K562 (cell line): ENCODE results near the gene RERG. TPM values are rescaled to one million over a fixed set of nuclear protein-coding genes. Genes with fewer than 3 reads are reported as not detected.

Experiments used
- ATAC-seq: fragments of 200-7000 bp; cut with Tn5 transposase; 3 replicates; pipeline ENCODE4 v1.9.1; 2020; ENCODE audit warnings: moderate library complexity
- BruUV-seq: library from RNA; stranded (reverse); fragments of 400-500 nt; replicated peaks from 2 replicates; lab custom pipeline; 2021; lab: Mats Ljungman, UMichigan
- CTCF ChIA-PET: fragments of 300-600 bp; formaldehyde crosslinking; extraction: SDS; loops from one replicate; lab custom pipeline; 2021; ENCODE audit warnings: low intra/inter-chr PET ratio; lab: Yijun Ruan, JAX
- POLR2A ChIA-PET: fragments of 300-600, 350-650 bp; sonication (Branson Sonifier 250); formaldehyde crosslinking; extraction: SDS; loops from one replicate; lab custom pipeline; 2021; ENCODE audit warnings: antibody characterized with exemption, inconsistent platforms; lab: Yijun Ruan, JAX
- DNase-seq, 4 experiments: peaks; one replicate each; pipeline versions ENCODE4 v3.0.0 to v3.0.0-alpha.2; 2011 to 2018; ENCODE audit warnings: low spot score in 3 of 4, mixed read lengths in 3 of 4; ENCODE audit errors: extremely low read depth in 1 of 4
- FAIRE-seq: peaks from 2 replicates; lab custom pipeline; 2011; peaks lifted over from hg19 to GRCh38; lab: Jason Lieb, UNC
- H2AFZ ChIP-seq: 2 replicates; pipeline ENCODE4 v1.6.0; 2011; ENCODE audit warnings: low read depth, low read length, control low read depth, inconsistent platforms
- H3K27ac ChIP-seq: fragments of 200-600 bp; 3 replicates; pipeline ENCODE4 v1.8.0; 2011; ENCODE audit warnings: low read depth, mild to moderate bottlenecking, control low read depth, inconsistent platforms, low read length, moderate library complexity, mixed read lengths; ENCODE audit errors: extremely low read depth
- H3K27me3 ChIP-seq, 2 experiments: fragments of 300-600 bp in 1 of 2; 2 replicates in 1 of 2; 3 replicates in 1 of 2; pipeline versions ENCODE4 v1.6.0 to v1.8.0; 2011; ENCODE audit warnings: inconsistent platforms in 2 of 2, low read length in 2 of 2, mild to moderate bottlenecking in 1 of 2, mixed read lengths in 1 of 2, moderate library complexity in 1 of 2; ENCODE audit not compliant: control insufficient read depth in 2 of 2, insufficient read depth in 2 of 2
- H3K36me3 ChIP-seq: fragments of 300-600 bp; 3 replicates; pipeline ENCODE4 v1.8.0; 2011; ENCODE audit warnings: mild to moderate bottlenecking, low read length, inconsistent platforms; ENCODE audit not compliant: control insufficient read depth, insufficient read depth
- H3K4me1 ChIP-seq, 2 experiments: fragments of 200-600 bp in 1 of 2; replicated peaks in 1 of 2; 2 replicates in 1 of 2; 3 replicates in 1 of 2; pipeline versions ENCODE4 v1.5.1 to v1.8.0; 2011; ENCODE audit warnings: inconsistent platforms in 2 of 2, low read length in 2 of 2, mild to moderate bottlenecking in 1 of 2, mixed read lengths in 1 of 2, moderate library complexity in 1 of 2; ENCODE audit not compliant: control insufficient read depth in 2 of 2, insufficient read depth in 2 of 2
- H3K4me2 ChIP-seq: 2 replicates; pipeline ENCODE4 v1.6.1; 2011; ENCODE audit warnings: low read length, control low read depth, inconsistent platforms, mixed read lengths; ENCODE audit not compliant: insufficient read depth
- H3K4me3 ChIP-seq: fragments of 200-600 bp; sonication (generic), shearing (Covaris generic); 2 replicates; pipeline ENCODE4 v1.5.1; 2016; ENCODE audit warnings: control low read depth, inconsistent platforms
- H3K79me2 ChIP-seq: fragments of 200-600 bp; 3 replicates; pipeline ENCODE4 v1.8.0; 2011; ENCODE audit warnings: low read length, inconsistent platforms; ENCODE audit not compliant: control insufficient read depth, insufficient read depth
- H3K9ac ChIP-seq, 2 experiments: 2 replicates each; pipeline versions ENCODE4 v1.6.0 to v1.6.1; 2011; ENCODE audit warnings: low read depth in 2 of 2, low read length in 2 of 2, control low read depth in 1 of 2, inconsistent platforms in 1 of 2, mild to moderate bottlenecking in 1 of 2, mixed read lengths in 1 of 2; ENCODE audit not compliant: insufficient read depth in 1 of 2
- H3K9me1 ChIP-seq: one replicate; pipeline ENCODE4 v1.6.0; 2011; ENCODE audit warnings: inconsistent platforms, mild to moderate bottlenecking, low read length, moderate library complexity; ENCODE audit not compliant: control insufficient read depth, insufficient read depth
- H3K9me3 ChIP-seq: replicated peaks from 2 replicates; pipeline ENCODE4 v1.5.1; 2011; ENCODE audit warnings: low read depth, low read length, inconsistent platforms; ENCODE audit not compliant: control insufficient read depth, insufficient read depth
- H4K20me1 ChIP-seq: replicated peaks from 2 replicates; pipeline ENCODE4 v1.6.1; 2011; ENCODE audit warnings: low read length, inconsistent platforms, mixed read lengths; ENCODE audit not compliant: control insufficient read depth, insufficient read depth
- ARID1B ChIP-seq: fragments of 450-650 bp; IDR thresholded peaks from 2 replicates; pipeline ENCODE4 v1.6.1; 2016; ENCODE audit warnings: antibody characterized with exemption, mild to moderate bottlenecking, inconsistent platforms
- CEBPB ChIP-seq: fragments of 450-650 bp; IDR thresholded peaks from 2 replicates; pipeline ENCODE4 v1.6.1; 2016; ENCODE audit warnings: missing genetic modification characterization, missing compliant biosample characterization
- ILK ChIP-seq: fragments of 450-650 bp; IDR thresholded peaks from 2 replicates; pipeline ENCODE4 v1.6.1; 2016; ENCODE audit warnings: missing genetic modification characterization, low read depth, mild to moderate bottlenecking, missing compliant biosample characterization, moderate library complexity, borderline replicate concordance
- L3MBTL2 ChIP-seq: fragments of 450-650 bp; IDR thresholded peaks from 2 replicates; pipeline ENCODE4 v1.6.1; 2016; ENCODE audit warnings: mild to moderate bottlenecking, moderate library complexity
- MAZ ChIP-seq, 2 experiments: fragments of 450-650 bp in 1 of 2; sonication (generic) in 1 of 2; formaldehyde crosslinking; IDR thresholded peaks in 1 of 2; conservative IDR thresholded peaks in 1 of 2; 2 replicates each; pipeline versions ENCODE4 v1.4.0 to v1.5.0; 2020; ENCODE audit warnings: mild to moderate bottlenecking in 1 of 2, missing genetic modification reagents in 1 of 2
- POLR2G ChIP-seq: fragments of 200-400 bp; formaldehyde crosslinking; IDR thresholded peaks from 2 replicates; pipeline ENCODE4 v1.6.1; 2017; ENCODE audit warnings: low read depth, mild to moderate bottlenecking, antibody characterized with exemption, low read length, moderate library complexity
- PURB ChIP-seq: sonication (generic); formaldehyde crosslinking; IDR thresholded peaks from 2 replicates; pipeline ENCODE4 v1.9.0; 2021; ENCODE audit warnings: low read depth, mild to moderate bottlenecking, missing genetic modification reagents
- TOE1 ChIP-seq, 2 experiments: fragments of 450-650 bp in 1 of 2; sonication (generic) in 1 of 2; formaldehyde crosslinking in 1 of 2; IDR thresholded peaks; 2 replicates each; pipeline versions ENCODE4 v1.7.1 to v1.8.0; 2016 to 2022; ENCODE audit warnings: borderline replicate concordance in 2 of 2, mild to moderate bottlenecking in 2 of 2, antibody characterized with exemption in 1 of 2, inconsistent platforms in 1 of 2, low read depth in 1 of 2, missing genetic modification reagents in 1 of 2, moderate library complexity in 1 of 2
- ZNF23 ChIP-seq: fragments of 250-450 bp; sonication (Bioruptor Pico); IDR thresholded peaks from 2 replicates; pipeline ENCODE4 v1.4.0; 2020; ENCODE audit warnings: mild to moderate bottlenecking
- ZNF584 ChIP-seq: fragments of 200-800 bp; sonication (Bioruptor generic); IDR thresholded peaks from 2 replicates; pipeline ENCODE4 v1.6.1; 2016; ENCODE audit warnings: low read depth, mild to moderate bottlenecking, missing genetic modification characterization, missing compliant biosample characterization
- WGBS: fragments of 100-300 bp; shearing (Covaris generic); methylation state at CpG from one replicate; pipeline ENCODE4 v1.1.6; 2016; ENCODE audit warnings: low coverage, mixed read lengths; ENCODE audit not compliant: insufficient coverage; ENCODE audit errors: missing lambda C conversion rate; 5-methylcytosine and 5-hydroxymethylcytosine counted together
- in situ Hi-C: fragments of 300-500 bp; cut with MboI; formaldehyde crosslinking; loops from 4 replicates; pipeline ENCODE4 v1.15.0; 2018; ENCODE audit warnings: inconsistent platforms, mixed read lengths
- intact Hi-C: fragments of 100-400 bp; cut with micrococcal nuclease; formaldehyde crosslinking; loops from 2 replicates; pipeline ENCODE4 v1.14.2; 2022
- polyA plus RNA-seq, 8 experiments: library from polyadenylated mRNA; depleted of rRNA in 4 of 8; stranded (reverse) in 5 of 8; unstranded in 3 of 8; fragments of >200 nt; fragmentation: Nextera tagmentation in 2 of 8; fragmentation: Illumina TruSeq in 1 of 8; extraction: Ambion mirVana in 2 of 8; extraction: Trizol in 1 of 8; gene quantifications; 2 replicates each; pipeline versions ENCODE4 v1.2.1 to v1.2.3, GENCODE V29; 2011 to 2014; ENCODE audit warnings: inconsistent platforms in 1 of 8, missing spikeins in 1 of 8
- total RNA-seq, 7 experiments: library from RNA; depleted of rRNA in 6 of 7; stranded (reverse); fragments of >200 nt in 6 of 7; fragmentation: Illumina TruSeq in 2 of 7; extraction: Trizol in 2 of 7; gene quantifications; 2 replicates each; pipeline versions ENCODE4 v1.2.1 to v1.2.3, GENCODE V29; 2011 to 2021; ENCODE audit warnings: low replicate concordance in 1 of 7
- TF ChIP-seq, protein P1 (sequence below): sonication (generic); formaldehyde crosslinking; IDR thresholded peaks from 2 replicates; pipeline ENCODE4 v1.8.1; 2023; ENCODE audit warnings: missing genetic modification reagents, mild to moderate bottlenecking, borderline replicate concordance
- TF ChIP-seq, protein P2 (sequence below), 2 experiments: fragments of 450-650 bp in 1 of 2; sonication (generic) in 1 of 2; formaldehyde crosslinking; conservative IDR thresholded peaks; 2 replicates each; pipeline versions ENCODE4 v1.4.0 to v1.8.1; 2020 to 2022; ENCODE audit warnings: mild to moderate bottlenecking in 1 of 2, missing genetic modification reagents in 1 of 2

The RERG gene
- total and polyA plus RNA-seq, 9 of the 15 experiments (the other 6 are each of a cell fraction or from before 2014, with no cell fraction given), result 2.2 to 7.3 (median 3.0) TPM

DNA sequence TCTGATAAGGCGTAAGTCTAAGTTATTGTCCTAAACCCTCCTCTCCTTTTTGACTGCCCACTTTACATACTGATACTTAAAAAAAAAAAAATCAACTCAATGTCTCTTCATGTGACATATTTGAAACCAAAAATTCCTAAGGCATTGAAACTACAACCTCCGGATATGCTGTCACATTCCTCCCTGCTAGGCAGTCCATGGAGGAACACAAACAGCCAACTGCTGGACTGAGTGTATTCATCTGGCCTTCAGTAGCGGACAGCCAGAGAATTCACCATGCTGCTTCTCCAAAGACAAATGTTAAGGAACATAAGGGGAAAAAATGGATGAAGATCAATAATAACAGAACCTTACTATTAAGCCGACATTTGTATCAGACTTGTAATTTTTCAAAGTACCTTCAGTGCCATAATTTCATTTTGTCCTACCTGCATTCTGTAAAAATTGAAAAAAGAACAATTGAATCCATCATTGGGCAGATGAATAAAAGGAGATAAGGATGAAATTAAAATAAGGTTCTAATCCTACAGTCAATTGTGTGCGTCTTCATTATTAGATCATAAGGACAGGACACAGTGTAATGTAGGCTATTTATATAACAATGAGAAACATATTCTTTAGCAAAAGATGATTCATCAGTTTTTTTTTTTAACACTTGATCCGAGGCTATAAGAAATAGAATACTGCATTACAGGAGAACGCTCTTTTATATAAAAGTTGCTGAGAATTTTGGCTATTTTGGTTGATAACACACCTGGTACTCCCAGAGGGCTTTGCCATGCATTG lies 12.2 kb downstream of the RERG start:
- intact Hi-C loops (no loop called here), in situ Hi-C loops (no loop called here)
- ATAC-seq (no peak), FAIRE-seq (no peak), DNase-seq (no peak)
- Histone ChIP-seq H3K9me3 (no peaks in the 10 kb centered on the region), H3K36me3 (no peaks in the 10 kb centered on the region), H4K20me1 (no peaks in the 10 kb centered on the region), H3K4me2 (no peak overlapping the region), H3K79me2 (no peaks in the 10 kb centered on the region), H3K4me1 (no peaks in the 10 kb centered on the region), H3K27ac (no peak overlapping the region), H3K9me1 (no peaks in the 10 kb centered on the region), H3K9ac (no peak overlapping the region), H3K4me3 (no peak overlapping the region), H3K27me3 (no peaks in the 10 kb centered on the region), H2AFZ (no peak overlapping the region)
- CTCF ChIA-PET, result no interaction called here
- POLR2A ChIA-PET, result no interaction called here
- 0% methylated on average over 7 of the region's 7 CpGs for WGBS
- no TSS peak for BruUV-seq
- TF ChIP-seq ARID1B (no peak), ZNF23 (CRISPR knock-in tag) (no peak), L3MBTL2 (no peak), MAZ (CRISPR knock-in tag; conservative IDR thresholded peaks at IDR 0.05 in 1 of 2, IDR thresholded peaks at IDR 0.05 in 1 of 2) (no peak), PURB (CRISPR knock-in tag) (no peak), CEBPB (tag) (no peak), ZNF584 (CRISPR knock-in tag) (no peak), POLR2G (no peak), ILK (tag) (no peak), TOE1 (IDR thresholded peaks at IDR 0.05; ENCODE audit: borderline replicate concordance) (no peak), TOE1 (CRISPR knock-in tag; IDR thresholded peaks at IDR 0.05; ENCODE audit: borderline replicate concordance, low read depth) (no peak)
- TF ChIP-seq, protein P1, sequence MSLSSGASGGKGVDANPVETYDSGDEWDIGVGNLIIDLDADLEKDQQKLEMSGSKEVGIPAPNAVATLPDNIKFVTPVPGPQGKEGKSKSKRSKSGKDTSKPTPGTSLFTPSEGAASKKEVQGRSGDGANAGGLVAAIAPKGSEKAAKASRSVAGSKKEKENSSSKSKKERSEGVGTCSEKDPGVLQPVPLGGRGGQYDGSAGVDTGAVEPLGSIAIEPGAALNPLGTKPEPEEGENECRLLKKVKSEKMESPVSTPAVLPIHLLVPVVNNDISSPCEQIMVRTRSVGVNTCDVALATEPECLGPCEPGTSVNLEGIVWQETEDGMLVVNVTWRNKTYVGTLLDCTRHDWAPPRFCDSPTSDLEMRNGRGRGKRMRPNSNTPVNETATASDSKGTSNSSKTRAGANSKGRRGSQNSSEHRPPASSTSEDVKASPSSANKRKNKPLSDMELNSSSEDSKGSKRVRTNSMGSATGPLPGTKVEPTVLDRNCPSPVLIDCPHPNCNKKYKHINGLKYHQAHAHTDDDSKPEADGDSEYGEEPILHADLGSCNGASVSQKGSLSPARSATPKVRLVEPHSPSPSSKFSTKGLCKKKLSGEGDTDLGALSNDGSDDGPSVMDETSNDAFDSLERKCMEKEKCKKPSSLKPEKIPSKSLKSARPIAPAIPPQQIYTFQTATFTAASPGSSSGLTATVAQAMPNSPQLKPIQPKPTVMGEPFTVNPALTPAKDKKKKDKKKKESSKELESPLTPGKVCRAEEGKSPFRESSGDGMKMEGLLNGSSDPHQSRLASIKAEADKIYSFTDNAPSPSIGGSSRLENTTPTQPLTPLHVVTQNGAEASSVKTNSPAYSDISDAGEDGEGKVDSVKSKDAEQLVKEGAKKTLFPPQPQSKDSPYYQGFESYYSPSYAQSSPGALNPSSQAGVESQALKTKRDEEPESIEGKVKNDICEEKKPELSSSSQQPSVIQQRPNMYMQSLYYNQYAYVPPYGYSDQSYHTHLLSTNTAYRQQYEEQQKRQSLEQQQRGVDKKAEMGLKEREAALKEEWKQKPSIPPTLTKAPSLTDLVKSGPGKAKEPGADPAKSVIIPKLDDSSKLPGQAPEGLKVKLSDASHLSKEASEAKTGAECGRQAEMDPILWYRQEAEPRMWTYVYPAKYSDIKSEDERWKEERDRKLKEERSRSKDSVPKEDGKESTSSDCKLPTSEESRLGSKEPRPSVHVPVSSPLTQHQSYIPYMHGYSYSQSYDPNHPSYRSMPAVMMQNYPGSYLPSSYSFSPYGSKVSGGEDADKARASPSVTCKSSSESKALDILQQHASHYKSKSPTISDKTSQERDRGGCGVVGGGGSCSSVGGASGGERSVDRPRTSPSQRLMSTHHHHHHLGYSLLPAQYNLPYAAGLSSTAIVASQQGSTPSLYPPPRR (CRISPR knock-in tag), result no peak
- TF ChIP-seq, protein P2, sequence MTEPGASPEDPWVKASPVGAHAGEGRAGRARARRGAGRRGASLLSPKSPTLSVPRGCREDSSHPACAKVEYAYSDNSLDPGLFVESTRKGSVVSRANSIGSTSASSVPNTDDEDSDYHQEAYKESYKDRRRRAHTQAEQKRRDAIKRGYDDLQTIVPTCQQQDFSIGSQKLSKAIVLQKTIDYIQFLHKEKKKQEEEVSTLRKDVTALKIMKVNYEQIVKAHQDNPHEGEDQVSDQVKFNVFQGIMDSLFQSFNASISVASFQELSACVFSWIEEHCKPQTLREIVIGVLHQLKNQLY (CRISPR knock-in tag; conservative IDR thresholded peaks at IDR 0.05), result no peak
